HEK293T (cell line): ENCODE results near the gene AGRP.

ENCODE experiments used
- BHLHE40 ChIP-seq: fragments of 450-650 bp; IDR thresholded peaks from 2 replicates; pipeline ENCODE4 v1.6.1; 2016; ENCODE audit warnings: mild to moderate bottlenecking, moderate library complexity, borderline replicate concordance
- ELF4 ChIP-seq: fragments of 450-650 bp; IDR thresholded peaks from 2 replicates; pipeline ENCODE4 v1.6.1; 2017; ENCODE audit warnings: antibody characterized with exemption
- FOXM1 ChIP-seq: fragments of 450-650 bp; IDR thresholded peaks from 2 replicates; pipeline ENCODE4 v1.6.1; 2017; ENCODE audit warnings: mild to moderate bottlenecking, borderline replicate concordance
- HDGF ChIP-seq: fragments of 450-650 bp; IDR thresholded peaks from 2 replicates; pipeline ENCODE4 v1.6.1; 2017; ENCODE audit warnings: antibody characterized with exemption, borderline replicate concordance
- SUZ12 ChIP-seq: fragments of 450-650 bp; IDR thresholded peaks from 2 replicates; pipeline ENCODE4 v1.6.1; 2016; ENCODE audit warnings: mild to moderate bottlenecking

DNA sequence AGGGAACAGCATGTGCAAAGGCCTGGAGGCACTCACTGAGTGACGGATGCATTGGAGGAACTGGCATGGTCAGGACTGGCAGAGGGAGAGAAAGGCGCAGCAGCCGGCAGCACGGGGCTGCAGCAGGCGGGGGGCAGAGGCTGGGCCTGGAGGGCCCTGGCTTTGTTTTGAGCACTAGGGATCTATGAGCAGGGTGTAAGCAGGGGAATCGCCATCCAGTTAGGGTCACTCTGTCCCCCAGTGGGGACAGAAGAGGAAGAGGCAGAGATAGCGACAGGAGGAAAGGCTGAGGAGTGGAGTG, 38.3 kb downstream of the AGRP start:
- TF ChIP-seq BHLHE40 (no peak), FOXM1 (no peak), SUZ12 (no peak), HDGF (no peak), ELF4 (no peak)
